ENCODE data around the gene C17orf113.

DNA sequence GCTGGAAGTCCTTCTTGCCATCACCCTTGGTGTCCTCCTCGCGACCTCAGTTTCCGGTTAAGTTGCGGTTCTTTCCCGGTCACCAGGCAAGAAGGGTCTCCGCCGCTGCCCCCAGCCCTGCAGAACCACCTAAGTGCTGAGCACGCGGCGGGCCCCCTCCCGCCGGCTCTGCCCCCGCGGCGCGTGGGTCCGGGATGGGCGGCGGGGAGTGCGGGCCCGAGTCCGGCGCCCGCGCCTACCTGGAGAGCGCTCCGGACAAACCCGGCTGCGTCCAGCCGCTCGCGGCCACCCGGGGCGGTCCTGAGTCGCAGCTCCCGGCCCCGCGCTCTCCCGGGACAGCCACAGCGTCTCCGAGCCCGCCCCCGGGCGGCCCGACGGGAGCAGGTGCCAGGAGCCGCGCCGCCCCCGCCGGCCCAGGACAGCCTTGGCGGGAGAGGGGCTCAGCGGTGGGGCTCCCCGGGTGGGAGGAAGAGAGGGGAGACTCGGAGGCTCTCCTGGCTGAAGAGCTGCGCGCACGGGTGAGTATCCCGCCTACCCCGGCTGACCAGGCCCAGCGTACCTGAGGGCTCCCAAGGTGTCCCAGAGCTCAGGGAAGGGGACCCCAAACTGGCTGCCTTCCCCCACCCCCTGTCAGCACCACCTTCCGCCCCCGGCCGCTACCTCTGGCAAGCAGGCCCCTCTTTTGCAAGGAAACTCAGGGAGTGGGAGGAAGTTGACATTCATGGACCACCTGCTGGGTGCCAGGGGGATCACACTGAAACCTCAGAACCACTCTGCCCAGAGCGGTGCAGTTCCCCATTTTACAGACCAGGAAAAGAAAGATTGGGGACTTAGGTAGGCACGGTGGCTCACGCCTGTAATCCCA is 22.2 kb upstream of the C17orf113 start:
- TF ChIP-seq TAF1 (IDR thresholded peaks at IDR 0.05; ENCODE audit: low read depth): no peak
- TF ChIP-seq, protein P1, sequence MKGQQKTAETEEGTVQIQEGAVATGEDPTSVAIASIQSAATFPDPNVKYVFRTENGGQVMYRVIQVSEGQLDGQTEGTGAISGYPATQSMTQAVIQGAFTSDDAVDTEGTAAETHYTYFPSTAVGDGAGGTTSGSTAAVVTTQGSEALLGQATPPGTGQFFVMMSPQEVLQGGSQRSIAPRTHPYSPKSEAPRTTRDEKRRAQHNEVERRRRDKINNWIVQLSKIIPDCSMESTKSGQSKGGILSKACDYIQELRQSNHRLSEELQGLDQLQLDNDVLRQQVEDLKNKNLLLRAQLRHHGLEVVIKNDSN (IDR thresholded peaks at IDR 0.05): no peak
- TF ChIP-seq NFIC (IDR thresholded peaks at IDR 0.05): no peak
- TF ChIP-seq, protein P2, sequence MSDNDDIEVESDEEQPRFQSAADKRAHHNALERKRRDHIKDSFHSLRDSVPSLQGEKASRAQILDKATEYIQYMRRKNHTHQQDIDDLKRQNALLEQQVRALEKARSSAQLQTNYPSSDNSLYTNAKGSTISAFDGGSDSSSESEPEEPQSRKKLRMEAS (IDR thresholded peaks at IDR 0.05): no peak
- no peak for TF ChIP-seq TEAD4 (IDR thresholded peaks at IDR 0.05)
- TF ChIP-seq RAD21 (IDR thresholded peaks at IDR 0.05; ENCODE audit: low read depth): no peak
- TF ChIP-seq, protein P3, sequence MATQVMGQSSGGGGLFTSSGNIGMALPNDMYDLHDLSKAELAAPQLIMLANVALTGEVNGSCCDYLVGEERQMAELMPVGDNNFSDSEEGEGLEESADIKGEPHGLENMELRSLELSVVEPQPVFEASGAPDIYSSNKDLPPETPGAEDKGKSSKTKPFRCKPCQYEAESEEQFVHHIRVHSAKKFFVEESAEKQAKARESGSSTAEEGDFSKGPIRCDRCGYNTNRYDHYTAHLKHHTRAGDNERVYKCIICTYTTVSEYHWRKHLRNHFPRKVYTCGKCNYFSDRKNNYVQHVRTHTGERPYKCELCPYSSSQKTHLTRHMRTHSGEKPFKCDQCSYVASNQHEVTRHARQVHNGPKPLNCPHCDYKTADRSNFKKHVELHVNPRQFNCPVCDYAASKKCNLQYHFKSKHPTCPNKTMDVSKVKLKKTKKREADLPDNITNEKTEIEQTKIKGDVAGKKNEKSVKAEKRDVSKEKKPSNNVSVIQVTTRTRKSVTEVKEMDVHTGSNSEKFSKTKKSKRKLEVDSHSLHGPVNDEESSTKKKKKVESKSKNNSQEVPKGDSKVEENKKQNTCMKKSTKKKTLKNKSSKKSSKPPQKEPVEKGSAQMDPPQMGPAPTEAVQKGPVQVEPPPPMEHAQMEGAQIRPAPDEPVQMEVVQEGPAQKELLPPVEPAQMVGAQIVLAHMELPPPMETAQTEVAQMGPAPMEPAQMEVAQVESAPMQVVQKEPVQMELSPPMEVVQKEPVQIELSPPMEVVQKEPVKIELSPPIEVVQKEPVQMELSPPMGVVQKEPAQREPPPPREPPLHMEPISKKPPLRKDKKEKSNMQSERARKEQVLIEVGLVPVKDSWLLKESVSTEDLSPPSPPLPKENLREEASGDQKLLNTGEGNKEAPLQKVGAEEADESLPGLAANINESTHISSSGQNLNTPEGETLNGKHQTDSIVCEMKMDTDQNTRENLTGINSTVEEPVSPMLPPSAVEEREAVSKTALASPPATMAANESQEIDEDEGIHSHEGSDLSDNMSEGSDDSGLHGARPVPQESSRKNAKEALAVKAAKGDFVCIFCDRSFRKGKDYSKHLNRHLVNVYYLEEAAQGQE (IDR thresholded peaks at IDR 0.05; ENCODE audit: low read depth): no peak
- no peak for TF ChIP-seq CEBPB (IDR thresholded peaks at IDR 0.05)
- no peak for TF ChIP-seq EP300 (IDR thresholded peaks at IDR 0.05; ENCODE audit: borderline replicate concordance)
- no peak for TF ChIP-seq FOXM1 (IDR thresholded peaks at IDR 0.05; ENCODE audit: borderline replicate concordance, low read depth)
- TF ChIP-seq EGR1 (IDR thresholded peaks at IDR 0.05): no peak

Measured in Ishikawa (cell line).